ENCODE results near the gene RAB11FIP5.

RAB11FIP5 gene

DNA sequence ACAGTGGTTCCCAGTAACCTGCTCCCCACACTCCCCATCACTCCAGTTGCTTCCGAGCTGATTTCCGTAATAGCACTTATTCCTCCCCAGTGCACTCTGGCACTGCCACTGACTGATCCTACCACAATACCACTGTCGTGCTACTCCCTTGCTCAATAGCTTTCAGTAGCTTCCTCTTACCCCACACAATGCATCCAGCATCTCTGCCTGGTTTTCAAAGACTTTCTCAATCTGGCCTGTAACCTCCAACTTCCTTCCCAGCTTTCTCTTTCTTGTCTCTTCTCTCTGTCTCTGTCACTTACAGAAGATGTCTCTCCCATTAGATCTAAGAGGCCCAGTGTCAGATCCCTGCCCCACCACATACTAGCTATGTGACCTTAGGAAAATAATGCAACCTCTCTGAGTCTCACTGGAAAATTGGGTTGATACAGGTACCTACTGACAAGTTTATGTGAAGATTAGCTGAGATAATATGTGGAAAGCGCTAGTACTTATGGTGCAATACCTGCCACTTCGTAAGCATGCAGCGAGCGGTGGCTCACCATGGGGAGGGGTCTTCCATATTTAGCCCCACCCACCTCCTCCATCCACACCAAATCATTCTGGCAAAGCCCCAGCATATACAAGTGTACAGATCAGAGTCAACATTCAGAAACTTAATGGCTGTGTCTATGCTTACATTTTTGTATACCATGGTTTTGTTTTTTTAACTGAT lies 77.9 kb downstream of the RAB11FIP5 start:
- DNase-seq (ENCODE audit: low read depth in 2 of 2, low spot score in 1 of 2): no peak

- no peak for DNase-seq (ENCODE audit: low read depth in 2 of 2, low spot score in 1 of 2)
Measured at GRCh38 chr2:73033766-73034381, 78.9 kb downstream of the RAB11FIP5 start.

DNA sequence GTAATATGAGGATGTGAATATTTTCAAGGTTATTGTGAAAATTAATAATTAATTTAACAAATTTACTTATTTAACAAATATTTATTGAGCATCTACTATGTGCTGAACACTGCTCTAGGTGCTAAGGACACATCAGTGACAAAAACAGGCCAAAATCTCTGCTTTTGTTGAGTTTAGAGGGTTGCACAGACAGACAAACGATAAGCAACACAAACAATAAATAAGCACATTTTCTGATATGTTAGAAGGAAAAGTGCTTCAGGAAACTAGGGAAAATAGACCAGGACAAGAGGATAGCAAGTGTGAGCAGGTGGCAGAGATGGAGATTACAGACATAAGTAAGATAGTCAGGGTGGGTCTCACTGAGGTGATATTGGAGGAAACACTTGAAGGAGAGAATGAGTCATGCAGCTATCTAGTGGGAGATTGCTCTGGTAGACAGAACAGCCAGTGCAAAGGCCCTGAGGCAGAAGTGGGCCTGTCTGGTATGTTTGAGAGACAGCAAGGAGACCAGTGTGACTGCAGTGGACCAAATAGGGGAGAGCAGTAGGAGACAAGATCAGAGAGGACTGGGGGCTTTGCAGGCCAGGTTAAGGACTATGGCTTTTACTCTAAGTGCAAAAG lies 79.5 kb downstream of the RAB11FIP5 start:
- no peak for DNase-seq (ENCODE audit: low read depth in 2 of 2, low spot score in 1 of 2)

DNA sequence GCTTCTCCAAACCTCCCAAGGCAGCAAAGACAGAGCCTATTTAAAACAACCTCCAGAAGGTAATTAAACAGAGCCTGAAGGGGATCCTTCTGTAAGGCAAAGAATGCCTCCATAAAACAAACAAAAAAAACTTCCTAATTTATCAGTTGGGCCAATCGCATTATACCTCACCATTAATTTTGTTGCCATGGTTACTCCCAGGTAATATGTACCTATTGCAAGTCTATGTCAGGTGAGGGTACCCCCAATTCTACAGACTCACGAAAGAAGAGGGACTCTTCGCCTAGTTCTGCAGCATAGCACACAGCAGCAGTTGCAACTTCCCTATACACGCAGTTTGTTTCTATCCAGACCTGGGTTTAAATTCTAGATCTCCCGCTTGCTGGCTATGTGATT lies 80.0 kb downstream of the RAB11FIP5 start:
- no peak for DNase-seq (ENCODE audit: low read depth in 2 of 2, low spot score in 1 of 2)

DNA sequence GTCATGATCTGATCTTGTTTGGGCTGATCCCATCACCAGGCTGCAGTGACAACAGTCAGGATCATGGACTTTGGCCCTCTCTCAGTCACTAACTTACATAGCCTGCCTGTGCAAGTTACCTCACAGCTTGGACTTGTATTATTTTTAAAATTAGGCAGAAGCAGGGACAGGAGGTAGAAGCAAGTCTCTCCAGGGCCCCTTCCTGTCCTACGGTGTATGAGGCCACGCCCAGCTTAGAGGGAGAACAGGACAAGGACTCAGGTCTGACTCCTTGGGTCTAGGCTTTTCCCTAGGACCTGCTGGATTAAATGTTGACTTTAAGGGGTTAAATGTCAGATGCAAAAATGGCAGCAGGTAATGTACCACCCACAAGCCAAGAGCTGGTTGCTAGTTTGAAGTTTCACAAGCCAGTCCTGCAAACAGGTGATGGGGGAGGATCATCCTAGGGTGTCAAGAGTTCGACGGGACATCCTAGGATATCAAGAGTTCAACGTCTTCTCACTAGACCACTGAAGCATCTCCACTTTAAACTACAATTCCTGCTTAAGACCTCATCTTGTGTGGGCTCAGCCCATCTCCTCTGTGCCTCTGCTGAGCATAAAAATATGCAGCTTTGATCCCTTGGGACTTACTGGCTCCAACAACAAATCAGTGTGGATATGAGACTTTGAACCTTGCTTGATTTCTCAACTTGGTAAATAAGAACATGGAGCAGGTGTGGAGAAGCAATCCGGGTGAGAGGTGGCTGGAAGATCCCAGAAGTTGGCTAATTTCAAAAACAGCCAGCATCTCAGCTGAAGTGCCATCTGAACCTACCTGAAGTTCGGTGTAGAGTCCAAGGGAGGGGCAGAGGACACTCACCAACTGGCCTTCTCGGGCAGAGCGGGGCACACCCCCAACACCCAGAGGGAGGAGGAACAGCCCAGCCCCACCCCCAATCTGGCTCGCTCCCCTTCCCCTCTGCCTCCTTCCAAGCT lies 80.7 kb downstream of the RAB11FIP5 start:
- DNase-seq (ENCODE audit: low read depth in 2 of 2, low spot score in 1 of 2): no peak

- no peak for DNase-seq (ENCODE audit: low read depth in 2 of 2, low spot score in 1 of 2)
Measured at GRCh38 chr2:73031095-73031678, 81.6 kb downstream of the RAB11FIP5 start.

DNA sequence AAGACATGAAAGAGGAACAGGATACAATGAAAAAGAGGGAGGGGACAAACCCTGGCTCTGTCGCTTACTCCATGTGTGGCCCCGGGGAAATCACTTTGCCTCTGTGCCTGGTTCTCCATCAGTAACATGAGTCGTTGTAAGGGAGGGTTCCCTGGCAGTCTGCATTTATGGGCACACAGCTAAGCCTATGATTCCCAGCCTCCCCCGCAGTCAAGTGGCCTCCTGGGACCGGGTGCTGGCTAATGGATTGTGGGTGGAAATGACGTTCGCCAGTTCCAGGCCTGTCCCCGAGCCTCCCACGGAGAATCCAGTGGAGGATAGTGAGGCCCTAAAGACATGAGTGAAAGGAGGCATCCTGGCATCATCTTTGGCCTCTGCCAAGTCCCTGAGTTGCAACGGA lies 83.9 kb downstream of the RAB11FIP5 start:
- DNase-seq (ENCODE audit: low read depth in 2 of 2, low spot score in 1 of 2): no peak

GRCh38 chr2:73027340-73027739 lies 85.4 kb downstream of the RAB11FIP5 start:
- DNase-seq (ENCODE audit: low read depth in 2 of 2, low spot score in 1 of 2): no peak

GRCh38 chr2:73023497-73023896 lies 89.3 kb downstream of the RAB11FIP5 start:
- no peak for DNase-seq (ENCODE audit: low read depth in 2 of 2, low spot score in 1 of 2)

Measured in stimulated activated CD8-positive, alpha-beta memory T cell treated with anti-CD3 and anti-CD28 coated beads, Interleukin-4, amount 100 ng/mL, for 4 hours (primary cell).